ENCODE data around the gene PLCH1. TPM values are rescaled to one million over a fixed set of nuclear protein-coding genes. Genes with fewer than 3 reads are reported as not detected.

PLCH1 gene
- total and polyA plus RNA-seq, 10 of the 15 experiments (the other 5 are each of a cell fraction or from before 2014, with no cell fraction given) = 0.03 to 0.22 (median 0.04) TPM; not detected in 5

DNA sequence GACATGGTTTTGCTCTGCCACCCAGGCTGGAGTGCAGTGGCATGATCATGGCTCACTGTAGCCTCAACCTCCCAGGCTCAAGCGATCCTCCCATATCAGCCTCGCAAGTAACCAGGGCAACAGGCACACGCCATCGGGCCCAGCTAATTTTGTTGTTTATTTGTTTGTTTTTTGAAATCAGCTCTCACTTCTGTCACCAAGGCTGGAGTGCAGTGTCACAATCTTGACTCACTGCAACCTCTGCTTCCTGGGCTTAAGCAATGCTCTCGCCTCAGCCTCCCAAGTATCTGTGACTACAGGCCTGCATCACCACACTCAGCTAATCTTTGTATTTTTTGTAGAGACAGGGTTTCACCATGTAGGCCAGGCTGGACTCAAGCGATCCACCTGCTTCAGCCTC, 26.3 kb upstream of the PLCH1 start:
- in situ Hi-C loops (cut with MboI) (no loop called here), intact Hi-C loops (cut with micrococcal nuclease; ENCODE audit: unreplicated experiment) (no loop called here)
- no peak for TF ChIP-seq NRF1 (conservative IDR thresholded peaks at IDR 0.05; ENCODE audit: low read depth, low read length)
- no peak for TF ChIP-seq TCF7 (IDR thresholded peaks at IDR 0.05; ENCODE audit: borderline replicate concordance)
- no peak for TF ChIP-seq ZNF24 (IDR thresholded peaks at IDR 0.05)
- TF ChIP-seq MYC (IDR thresholded peaks at IDR 0.05; ENCODE audit: insufficient read depth, insufficient read length, insufficient replicate concordance, low read length, severe bottlenecking) = no peak
- TF ChIP-seq EP300 (IDR thresholded peaks at IDR 0.05; ENCODE audit: borderline replicate concordance in 1 of 2, control insufficient read depth in 1 of 2, low read depth in 2 of 2, low read length in 2 of 2) = no peak
- TF ChIP-seq, protein P1, sequence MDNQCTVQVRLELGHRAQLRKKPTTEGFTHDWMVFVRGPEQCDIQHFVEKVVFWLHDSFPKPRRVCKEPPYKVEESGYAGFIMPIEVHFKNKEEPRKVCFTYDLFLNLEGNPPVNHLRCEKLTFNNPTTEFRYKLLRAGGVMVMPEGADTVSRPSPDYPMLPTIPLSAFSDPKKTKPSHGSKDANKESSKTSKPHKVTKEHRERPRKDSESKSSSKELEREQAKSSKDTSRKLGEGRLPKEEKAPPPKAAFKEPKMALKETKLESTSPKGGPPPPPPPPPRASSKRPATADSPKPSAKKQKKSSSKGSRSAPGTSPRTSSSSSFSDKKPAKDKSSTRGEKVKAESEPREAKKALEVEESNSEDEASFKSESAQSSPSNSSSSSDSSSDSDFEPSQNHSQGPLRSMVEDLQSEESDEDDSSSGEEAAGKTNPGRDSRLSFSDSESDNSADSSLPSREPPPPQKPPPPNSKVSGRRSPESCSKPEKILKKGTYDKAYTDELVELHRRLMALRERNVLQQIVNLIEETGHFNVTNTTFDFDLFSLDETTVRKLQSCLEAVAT (IDR thresholded peaks at IDR 0.05) = no peak
- TF ChIP-seq, protein P2, sequence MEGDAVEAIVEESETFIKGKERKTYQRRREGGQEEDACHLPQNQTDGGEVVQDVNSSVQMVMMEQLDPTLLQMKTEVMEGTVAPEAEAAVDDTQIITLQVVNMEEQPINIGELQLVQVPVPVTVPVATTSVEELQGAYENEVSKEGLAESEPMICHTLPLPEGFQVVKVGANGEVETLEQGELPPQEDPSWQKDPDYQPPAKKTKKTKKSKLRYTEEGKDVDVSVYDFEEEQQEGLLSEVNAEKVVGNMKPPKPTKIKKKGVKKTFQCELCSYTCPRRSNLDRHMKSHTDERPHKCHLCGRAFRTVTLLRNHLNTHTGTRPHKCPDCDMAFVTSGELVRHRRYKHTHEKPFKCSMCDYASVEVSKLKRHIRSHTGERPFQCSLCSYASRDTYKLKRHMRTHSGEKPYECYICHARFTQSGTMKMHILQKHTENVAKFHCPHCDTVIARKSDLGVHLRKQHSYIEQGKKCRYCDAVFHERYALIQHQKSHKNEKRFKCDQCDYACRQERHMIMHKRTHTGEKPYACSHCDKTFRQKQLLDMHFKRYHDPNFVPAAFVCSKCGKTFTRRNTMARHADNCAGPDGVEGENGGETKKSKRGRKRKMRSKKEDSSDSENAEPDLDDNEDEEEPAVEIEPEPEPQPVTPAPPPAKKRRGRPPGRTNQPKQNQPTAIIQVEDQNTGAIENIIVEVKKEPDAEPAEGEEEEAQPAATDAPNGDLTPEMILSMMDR (IDR thresholded peaks at IDR 0.05 in 2 of 3, conservative IDR thresholded peaks at IDR 0.05 in 1 of 3; ENCODE audit: control insufficient read depth in 2 of 3, extremely low read depth in 1 of 3, insufficient read depth in 1 of 3, low read depth in 3 of 3, low read length in 3 of 3) = no peak
- no peak for TF ChIP-seq ASH2L (IDR thresholded peaks at IDR 0.05; ENCODE audit: borderline replicate concordance, low read depth)
- no peak for TF ChIP-seq KDM1A (IDR thresholded peaks at IDR 0.05; ENCODE audit: borderline replicate concordance)
- TF ChIP-seq TBL1XR1 (IDR thresholded peaks at IDR 0.05; ENCODE audit: low read depth, low read length) = no peak
- no peak for TF ChIP-seq IKZF1 (conservative IDR thresholded peaks at IDR 0.05)
- TF ChIP-seq SUPT20H (IDR thresholded peaks at IDR 0.05; ENCODE audit: borderline replicate concordance, control insufficient read depth, low read depth, low read length) = no peak
- no peak for TF ChIP-seq BHLHE40 (IDR thresholded peaks at IDR 0.05; ENCODE audit: borderline replicate concordance in 1 of 2, low read depth in 2 of 2, low read length in 1 of 2)
- TF ChIP-seq STAT1 (conservative IDR thresholded peaks at IDR 0.05) = no peak
- H4K20me1 ChIP-seq (ENCODE audit: control insufficient read depth, insufficient read depth) = no peaks in the 10 kb centered on the region
- H3K9ac ChIP-seq (ENCODE audit: control insufficient read depth, insufficient read depth, low read length) = no peak overlapping the region
- H3K27ac ChIP-seq (ENCODE audit: control insufficient read depth, insufficient read depth) = no peak overlapping the region
- H3K9me3 ChIP-seq (replicated peaks; ENCODE audit: control insufficient read depth, insufficient read depth, low read length) = no peaks in the 10 kb centered on the region; the same call in 2 of the 3 replicates
- FAIRE-seq (peak; percentile 41), ATAC-seq (no peak), DNase-seq (ENCODE audit: low read depth, low spot score) (no peak)
- ChIA-PET RAD21 (ENCODE audit: unreplicated experiment) (no interaction called here), SMC1A (ENCODE audit: uncharacterized antibody, unreplicated experiment) (no interaction called here), POLR2A (interaction anchor here (0.5 kb wide), 1 partner anchor 9 kb away, joined by 4 read pairs; no protein-coding TSS in a partner anchor), CTCF (no interaction called here)
- H3K27me3 ChIP-seq (replicated peaks in 1 of 2; ENCODE audit: control insufficient read depth in 2 of 2, insufficient read depth in 2 of 2, low read length in 1 of 2) = no peaks in the 10 kb centered on the region
- 100% methylated on average over 6 of the region's 6 CpGs for WGBS (ENCODE audit: insufficient coverage, insufficient replicate concordance, low lambda C conversion rate, missing lambda C conversion rate)
- no peak overlapping the region for H2AFZ ChIP-seq (ENCODE audit: control insufficient read depth, low read depth, low read length)
- H3K4me1 ChIP-seq (ENCODE audit: control insufficient read depth, insufficient read depth, low read length) = no peaks in the 10 kb centered on the region
- H3K4me3 ChIP-seq = no peak overlapping the region
- no peaks in the 10 kb centered on the region for H3K36me3 ChIP-seq (ENCODE audit: control insufficient read depth in 2 of 2, insufficient read depth in 2 of 2, low read length in 1 of 2)
- BruUV-seq (replicated peaks) = no TSS peak
- no peaks in the 10 kb centered on the region for H3K79me2 ChIP-seq (ENCODE audit: control insufficient read depth, insufficient read depth, low read length)
- no peak overlapping the region for H3K4me2 ChIP-seq (ENCODE audit: control insufficient read depth, insufficient read depth)
